Activated CD8-positive, alpha-beta memory T cell treated with anti-CD3 and anti-CD28 coated beads, Interleukin-2, amount 10 ng/mL, durations not matched to agents 7 days and 5 days (primary cell): Measurements from ENCODE around the gene RPUSD2. TPM values are rescaled to one million over a fixed set of nuclear protein-coding genes. Genes with fewer than 3 reads are reported as not detected.
A peak's percentile ranks its signal among the peaks of the same experiment; 100 is the strongest.
"Not testable (repeated sequence)": the region's sequence is repeated elsewhere in the genome, so short reads cannot be mapped to it uniquely, and the experiment has no call there.

ENCODE experiments used
- ATAC-seq: fragments of 150-1000 bp; cut with Tn5 transposase; one replicate; pipeline ENCODE4 v1.10.0; 2021; ENCODE audit warnings: moderate library complexity
- CTCF ChIA-PET: fragments of 350-600 bp; sonication (Branson Sonifier 250); formaldehyde crosslinking; loops from one replicate; lab custom pipeline; 2021; ENCODE audit warnings: antibody characterized with exemption; lab: Charles Lee
- DNase-seq: peaks from one replicate; pipeline ENCODE4 v3.0.0-alpha.2; 2020
- H3K27ac Mint-ChIP-seq: one replicate; pipeline ENCODE4 v1.8.0; 2021; ENCODE audit warnings: mild to moderate bottlenecking, mixed read lengths
- H3K27me3 Mint-ChIP-seq: one replicate; pipeline ENCODE4 v1.8.0; 2021; ENCODE audit warnings: mixed read lengths
- H3K36me3 Mint-ChIP-seq: one replicate; pipeline ENCODE4 v1.8.0; 2021; ENCODE audit warnings: mild to moderate bottlenecking, mixed read lengths
- H3K4me1 Mint-ChIP-seq: one replicate; pipeline ENCODE4 v1.8.0; 2021; ENCODE audit warnings: mixed read lengths
- H3K4me3 Mint-ChIP-seq: one replicate; pipeline ENCODE4 v1.8.0; 2021; ENCODE audit warnings: mild to moderate bottlenecking, moderate library complexity, mixed read lengths
- H3K9me3 Mint-ChIP-seq: one replicate; pipeline ENCODE4 v1.8.0; 2022; ENCODE audit warnings: low read depth, mixed read lengths
- total RNA-seq, 2 experiments: library from RNA; stranded (reverse); gene quantifications; one replicate each; pipeline ENCODE4 v1.2.3, GENCODE V29; 2021

Gene RPUSD2
- total RNA-seq, 2 experiments from 2014 or later, result 17.6 to 17.7 TPM

GRCh38 chr15:40549894-40550293, 19.2 kb upstream of the RPUSD2 start:
- peaks cover 16% of the 10 kb centered on the region for H3K36me3 Mint-ChIP-seq
- no peak overlapping the region for H3K27ac Mint-ChIP-seq
- DNase-seq, result no peak
- CTCF ChIA-PET, result no interaction called here
- ATAC-seq, result no peak
- H3K4me1 Mint-ChIP-seq, result no peaks in the 10 kb centered on the region
- no peaks in the 10 kb centered on the region for H3K27me3 Mint-ChIP-seq
- no peaks in the 10 kb centered on the region for H3K9me3 Mint-ChIP-seq
- H3K4me3 Mint-ChIP-seq, result no peak overlapping the region

GRCh38 chr15:40550341-40551037, 18.6 kb upstream of the RPUSD2 start:
- H3K36me3 Mint-ChIP-seq, result peaks cover 16% of the 10 kb centered on the region
- no peaks in the 10 kb centered on the region for H3K9me3 Mint-ChIP-seq
- ATAC-seq (no peak), DNase-seq (no peak)
- no peaks in the 10 kb centered on the region for H3K27me3 Mint-ChIP-seq
- CTCF ChIA-PET, result no interaction called here
- no peaks in the 10 kb centered on the region for H3K4me1 Mint-ChIP-seq
- H3K4me3 Mint-ChIP-seq, result no peak overlapping the region
- no peak overlapping the region for H3K27ac Mint-ChIP-seq

GRCh38 chr15:40554161-40554525, 15.0 kb upstream of the RPUSD2 start:
- Mint-ChIP-seq H3K27ac (no peak overlapping the region), H3K4me3 (no peak overlapping the region), H3K9me3 (no peaks in the 10 kb centered on the region), H3K4me1 (peaks cover 2% of the 10 kb centered on the region), H3K27me3 (no peaks in the 10 kb centered on the region), H3K36me3 (peaks cover 26% of the 10 kb centered on the region)
- CTCF ChIA-PET, result interaction anchor here (0.7 kb wide), 1 partner anchor 11 kb away, joined by 3 read pairs; no protein-coding TSS in a partner anchor
- DNase-seq (no peak), ATAC-seq (no peak)

GRCh38 chr15:40555876-40556275, 13.2 kb upstream of the RPUSD2 start:
- Mint-ChIP-seq H3K9me3 (no peaks in the 10 kb centered on the region), H3K4me1 (peaks cover 7% of the 10 kb centered on the region), H3K36me3 (peaks cover 24% of the 10 kb centered on the region), H3K27me3 (no peaks in the 10 kb centered on the region), H3K4me3 (no peak overlapping the region), H3K27ac (no peak overlapping the region)
- CTCF ChIA-PET, result interaction anchor here (1.0 kb wide), 1 partner anchor 34 kb away, joined by 4 read pairs; no protein-coding TSS in a partner anchor
- ATAC-seq, result no peak
- no peak for DNase-seq

- Mint-ChIP-seq H3K36me3 (peaks cover 32% of the 10 kb centered on the region), H3K9me3 (no peaks in the 10 kb centered on the region), H3K27ac (no peak overlapping the region), H3K27me3 (no peaks in the 10 kb centered on the region), H3K4me1 (peaks cover 25% of the 10 kb centered on the region), H3K4me3 (no peak overlapping the region)
- CTCF ChIA-PET, result no interaction called here
- no peak for DNase-seq
- no peak for ATAC-seq
Measured at GRCh38 chr15:40558952-40559742, 10.0 kb upstream of the RPUSD2 start.

GRCh38 chr15:40562691-40563090, 6.4 kb upstream of the RPUSD2 start:
- CTCF ChIA-PET, result interaction anchor here (1.0 kb wide), 1 partner anchor 27 kb away, joined by 3 read pairs; no protein-coding TSS in a partner anchor
- ATAC-seq (no peak), DNase-seq (no peak)
- H3K27ac Mint-ChIP-seq, result no peak overlapping the region
- peaks cover 45% of the 10 kb centered on the region for H3K4me1 Mint-ChIP-seq
- peaks cover 18% of the 10 kb centered on the region for H3K36me3 Mint-ChIP-seq
- no peaks in the 10 kb centered on the region for H3K9me3 Mint-ChIP-seq
- no peak overlapping the region for H3K4me3 Mint-ChIP-seq
- H3K27me3 Mint-ChIP-seq, result no peaks in the 10 kb centered on the region

- DNase-seq (no peak), ATAC-seq (no peak)
- Mint-ChIP-seq H3K4me1 (peaks cover 47% of the 10 kb centered on the region), H3K27me3 (no peaks in the 10 kb centered on the region), H3K27ac (peak overlapping the region; percentile 27), H3K36me3 (peaks cover 18% of the 10 kb centered on the region), H3K4me3 (peak overlapping the region; percentile 41), H3K9me3 (no peaks in the 10 kb centered on the region)
- CTCF ChIA-PET, result interaction anchor here (1.0 kb wide), 1 partner anchor 26 kb away, joined by 3 read pairs; no protein-coding TSS in a partner anchor
Measured at GRCh38 chr15:40563426-40563825, 5.7 kb upstream of the RPUSD2 start.

GRCh38 chr15:40564591-40565332, 4.3 kb upstream of the RPUSD2 start, which contains the start of gene CCDC32:
CCDC32 (minus strand) TSS chr15:40565042; CDS start chr15:40563015, 2,027 bp downstream.
- Mint-ChIP-seq H3K27me3 (no peaks in the 10 kb centered on the region), H3K9me3 (no peaks in the 10 kb centered on the region), H3K4me3 (peak within 1 kb of the TSS; percentile 91), H3K36me3 (peaks cover 17% of the 10 kb centered on the region), H3K27ac (peak within 1 kb of the TSS; percentile 94), H3K4me1 (peaks cover 52% of the 10 kb centered on the region)
- peak; percentile 95 for ATAC-seq
- peak; percentile 99 for DNase-seq
- CTCF ChIA-PET, result interaction anchor here (0.7 to 4.0 kb wide), 8 partner anchors 10 to 329 kb away, joined by 3 to 27 read pairs (median 4); partner anchors contain the start of genes BAHD1 and VPS18

- ATAC-seq (no peak), DNase-seq (no peak)
- CTCF ChIA-PET, result interaction anchor here (0.7 to 4.0 kb wide), 9 partner anchors 11 to 328 kb away, joined by 3 to 27 read pairs (median 3); partner anchors contain the start of genes BAHD1 and VPS18
- Mint-ChIP-seq H3K4me3 (peak overlapping the region; percentile 91), H3K36me3 (peaks cover 12% of the 10 kb centered on the region), H3K9me3 (no peaks in the 10 kb centered on the region), H3K27me3 (no peaks in the 10 kb centered on the region), H3K27ac (peak overlapping the region; percentile 94), H3K4me1 (peaks cover 55% of the 10 kb centered on the region)
Measured at GRCh38 chr15:40565333-40566238, 3.5 kb upstream of the RPUSD2 start.

- H3K36me3 Mint-ChIP-seq, result peaks cover 8% of the 10 kb centered on the region
- H3K27me3 Mint-ChIP-seq, result no peaks in the 10 kb centered on the region
- H3K4me1 Mint-ChIP-seq, result peaks cover 58% of the 10 kb centered on the region
- no peak overlapping the region for H3K27ac Mint-ChIP-seq
- no peak for DNase-seq
- CTCF ChIA-PET, result interaction anchor here (0.8 to 4.0 kb wide), 8 partner anchors 23 to 664 kb away, joined by 3 to 27 read pairs (median 4); partner anchors contain the start of gene CHP1
- ATAC-seq, result no peak
- H3K4me3 Mint-ChIP-seq, result no peak overlapping the region
- H3K9me3 Mint-ChIP-seq, result no peaks in the 10 kb centered on the region
Measured at GRCh38 chr15:40567111-40567510, 2.0 kb upstream of the RPUSD2 start.

GRCh38 chr15:40575113-40575512, 6.0 kb downstream of the RPUSD2 start:
- CTCF ChIA-PET, result interaction anchor here (1.6 kb wide), 1 partner anchor 14 kb away, joined by 8 read pairs; no protein-coding TSS in a partner anchor
- ATAC-seq, result no peak

GRCh38 chr15:40576914-40577313, 7.8 kb downstream of the RPUSD2 start:
- not testable (repeated sequence) for H3K9me3 Mint-ChIP-seq, H3K27ac Mint-ChIP-seq, H3K27me3 Mint-ChIP-seq, DNase-seq, H3K4me3 Mint-ChIP-seq, H3K4me1 Mint-ChIP-seq, ATAC-seq
- CTCF ChIA-PET, result interaction anchor here (1.3 kb wide), 1 partner anchor 13 kb away, joined by 4 read pairs; no protein-coding TSS in a partner anchor
- peaks cover 23% of the 10 kb centered on the region for H3K36me3 Mint-ChIP-seq

More at GRCh38 chr15:40575113-40575512, 6.0 kb downstream of the RPUSD2 start:
- H3K27ac Mint-ChIP-seq, result no peak overlapping the region
- peaks cover 29% of the 10 kb centered on the region for H3K36me3 Mint-ChIP-seq
- no peaks in the 10 kb centered on the region for H3K9me3 Mint-ChIP-seq
- H3K27me3 Mint-ChIP-seq, result no peaks in the 10 kb centered on the region
- no peak overlapping the region for H3K4me3 Mint-ChIP-seq
- peaks cover 18% of the 10 kb centered on the region for H3K4me1 Mint-ChIP-seq
- DNase-seq, result no peak
